Ishikawa (cell line): ENCODE measurements around the gene C16orf87.

Experiments used
- EP300 ChIP-seq: IDR thresholded peaks from 2 replicates; pipeline ENCODE4 v1.6.1; 2012; ENCODE audit warnings: borderline replicate concordance
- FOXM1 ChIP-seq: IDR thresholded peaks from 2 replicates; pipeline ENCODE4 v1.6.1; 2012; ENCODE audit warnings: low read depth, borderline replicate concordance
- NFIC ChIP-seq: IDR thresholded peaks from 2 replicates; pipeline ENCODE4 v1.6.1; 2012
- RAD21 ChIP-seq: IDR thresholded peaks from 2 replicates; pipeline ENCODE4 v1.6.1; 2012; ENCODE audit warnings: low read depth
- TAF1 ChIP-seq: IDR thresholded peaks from 2 replicates; pipeline ENCODE4 v1.6.1; 2012; ENCODE audit warnings: low read depth, mild to moderate bottlenecking
- TEAD4 ChIP-seq: IDR thresholded peaks from 2 replicates; pipeline ENCODE4 v1.6.1; 2012
- USF1 ChIP-seq: IDR thresholded peaks from 2 replicates; pipeline ENCODE4 v1.6.1; 2012
- YY1 ChIP-seq: IDR thresholded peaks from 2 replicates; pipeline ENCODE4 v1.6.1; 2012; ENCODE audit warnings: low read depth
- ZBTB7A ChIP-seq: IDR thresholded peaks from 2 replicates; pipeline ENCODE4 v1.6.1; 2012; ENCODE audit warnings: low read depth
- TF ChIP-seq, protein P1 (sequence below): IDR thresholded peaks from 2 replicates; pipeline ENCODE4 v1.6.1; 2012; ENCODE audit warnings: low read depth, mild to moderate bottlenecking
- TF ChIP-seq, protein P2 (sequence below): IDR thresholded peaks from 2 replicates; pipeline ENCODE4 v1.6.1; 2012

GRCh38 chr16:46836534-46837530, 5.9 kb upstream of the C16orf87 start:
- TF ChIP-seq YY1 (no peak), TEAD4 (no peak), RAD21 (no peak), EP300 (no peak), USF1 (no peak), TAF1 (no peak), FOXM1 (no peak), NFIC (no peak), ZBTB7A (no peak)
- TF ChIP-seq, protein P1, sequence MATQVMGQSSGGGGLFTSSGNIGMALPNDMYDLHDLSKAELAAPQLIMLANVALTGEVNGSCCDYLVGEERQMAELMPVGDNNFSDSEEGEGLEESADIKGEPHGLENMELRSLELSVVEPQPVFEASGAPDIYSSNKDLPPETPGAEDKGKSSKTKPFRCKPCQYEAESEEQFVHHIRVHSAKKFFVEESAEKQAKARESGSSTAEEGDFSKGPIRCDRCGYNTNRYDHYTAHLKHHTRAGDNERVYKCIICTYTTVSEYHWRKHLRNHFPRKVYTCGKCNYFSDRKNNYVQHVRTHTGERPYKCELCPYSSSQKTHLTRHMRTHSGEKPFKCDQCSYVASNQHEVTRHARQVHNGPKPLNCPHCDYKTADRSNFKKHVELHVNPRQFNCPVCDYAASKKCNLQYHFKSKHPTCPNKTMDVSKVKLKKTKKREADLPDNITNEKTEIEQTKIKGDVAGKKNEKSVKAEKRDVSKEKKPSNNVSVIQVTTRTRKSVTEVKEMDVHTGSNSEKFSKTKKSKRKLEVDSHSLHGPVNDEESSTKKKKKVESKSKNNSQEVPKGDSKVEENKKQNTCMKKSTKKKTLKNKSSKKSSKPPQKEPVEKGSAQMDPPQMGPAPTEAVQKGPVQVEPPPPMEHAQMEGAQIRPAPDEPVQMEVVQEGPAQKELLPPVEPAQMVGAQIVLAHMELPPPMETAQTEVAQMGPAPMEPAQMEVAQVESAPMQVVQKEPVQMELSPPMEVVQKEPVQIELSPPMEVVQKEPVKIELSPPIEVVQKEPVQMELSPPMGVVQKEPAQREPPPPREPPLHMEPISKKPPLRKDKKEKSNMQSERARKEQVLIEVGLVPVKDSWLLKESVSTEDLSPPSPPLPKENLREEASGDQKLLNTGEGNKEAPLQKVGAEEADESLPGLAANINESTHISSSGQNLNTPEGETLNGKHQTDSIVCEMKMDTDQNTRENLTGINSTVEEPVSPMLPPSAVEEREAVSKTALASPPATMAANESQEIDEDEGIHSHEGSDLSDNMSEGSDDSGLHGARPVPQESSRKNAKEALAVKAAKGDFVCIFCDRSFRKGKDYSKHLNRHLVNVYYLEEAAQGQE: no peak
- TF ChIP-seq, protein P2, sequence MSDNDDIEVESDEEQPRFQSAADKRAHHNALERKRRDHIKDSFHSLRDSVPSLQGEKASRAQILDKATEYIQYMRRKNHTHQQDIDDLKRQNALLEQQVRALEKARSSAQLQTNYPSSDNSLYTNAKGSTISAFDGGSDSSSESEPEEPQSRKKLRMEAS: no peak
